ENCODE results near the gene PRPH. TPM values are rescaled to one million over a fixed set of nuclear protein-coding genes. Genes with fewer than 3 reads are reported as not detected.

Gene PRPH
- total and polyA plus RNA-seq, 9 of the 15 experiments (the other 6 are each of a cell fraction or from before 2014, with no cell fraction given): 0.27 to 1.9 (median 1.3) TPM; not detected in 1

DNA sequence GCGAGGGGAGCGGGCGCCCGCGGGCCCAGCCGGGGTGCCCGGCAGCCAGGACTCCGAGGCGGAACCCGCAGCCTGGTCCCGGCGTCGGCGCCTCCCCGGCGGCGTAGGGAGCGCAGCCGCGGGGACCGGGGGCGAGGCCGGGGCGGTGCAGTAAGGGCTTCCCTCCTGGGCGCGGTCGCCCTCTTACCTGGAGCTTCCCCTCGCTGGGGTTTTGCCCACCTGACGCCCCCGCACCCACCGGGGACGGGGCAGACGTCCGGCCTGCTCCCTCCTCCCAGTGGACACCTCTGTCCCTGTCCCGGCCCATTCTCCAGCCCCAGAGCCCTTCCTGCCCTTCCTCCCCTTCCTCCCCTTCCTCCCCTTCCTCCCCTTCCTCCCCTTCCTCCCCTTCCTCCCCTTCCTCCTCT, 30.5 kb upstream of the PRPH start (continued):
- TF ChIP-seq, protein P1, sequence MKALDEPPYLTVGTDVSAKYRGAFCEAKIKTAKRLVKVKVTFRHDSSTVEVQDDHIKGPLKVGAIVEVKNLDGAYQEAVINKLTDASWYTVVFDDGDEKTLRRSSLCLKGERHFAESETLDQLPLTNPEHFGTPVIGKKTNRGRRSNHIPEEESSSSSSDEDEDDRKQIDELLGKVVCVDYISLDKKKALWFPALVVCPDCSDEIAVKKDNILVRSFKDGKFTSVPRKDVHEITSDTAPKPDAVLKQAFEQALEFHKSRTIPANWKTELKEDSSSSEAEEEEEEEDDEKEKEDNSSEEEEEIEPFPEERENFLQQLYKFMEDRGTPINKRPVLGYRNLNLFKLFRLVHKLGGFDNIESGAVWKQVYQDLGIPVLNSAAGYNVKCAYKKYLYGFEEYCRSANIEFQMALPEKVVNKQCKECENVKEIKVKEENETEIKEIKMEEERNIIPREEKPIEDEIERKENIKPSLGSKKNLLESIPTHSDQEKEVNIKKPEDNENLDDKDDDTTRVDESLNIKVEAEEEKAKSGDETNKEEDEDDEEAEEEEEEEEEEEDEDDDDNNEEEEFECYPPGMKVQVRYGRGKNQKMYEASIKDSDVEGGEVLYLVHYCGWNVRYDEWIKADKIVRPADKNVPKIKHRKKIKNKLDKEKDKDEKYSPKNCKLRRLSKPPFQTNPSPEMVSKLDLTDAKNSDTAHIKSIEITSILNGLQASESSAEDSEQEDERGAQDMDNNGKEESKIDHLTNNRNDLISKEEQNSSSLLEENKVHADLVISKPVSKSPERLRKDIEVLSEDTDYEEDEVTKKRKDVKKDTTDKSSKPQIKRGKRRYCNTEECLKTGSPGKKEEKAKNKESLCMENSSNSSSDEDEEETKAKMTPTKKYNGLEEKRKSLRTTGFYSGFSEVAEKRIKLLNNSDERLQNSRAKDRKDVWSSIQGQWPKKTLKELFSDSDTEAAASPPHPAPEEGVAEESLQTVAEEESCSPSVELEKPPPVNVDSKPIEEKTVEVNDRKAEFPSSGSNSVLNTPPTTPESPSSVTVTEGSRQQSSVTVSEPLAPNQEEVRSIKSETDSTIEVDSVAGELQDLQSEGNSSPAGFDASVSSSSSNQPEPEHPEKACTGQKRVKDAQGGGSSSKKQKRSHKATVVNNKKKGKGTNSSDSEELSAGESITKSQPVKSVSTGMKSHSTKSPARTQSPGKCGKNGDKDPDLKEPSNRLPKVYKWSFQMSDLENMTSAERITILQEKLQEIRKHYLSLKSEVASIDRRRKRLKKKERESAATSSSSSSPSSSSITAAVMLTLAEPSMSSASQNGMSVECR (CRISPR knock-in tag; IDR thresholded peaks at IDR 0.05): peak; percentile 52; the same call in 1 of the 2 replicates
- TF ChIP-seq NFE2 (IDR thresholded peaks at IDR 0.05; ENCODE audit: low read depth): no peak
- no peak; the same call in 1 of the 2 replicates for TF ChIP-seq ZSCAN29 (IDR thresholded peaks at IDR 0.05)
- peak; percentile 62; the same call in 1 of the 2 replicates for TF ChIP-seq NCOA1 (IDR thresholded peaks at IDR 0.05; ENCODE audit: low read depth)
- no peak for TF ChIP-seq U2AF1 (optimal IDR thresholded peaks at IDR 0.05; ENCODE audit: low read depth, low read length)
- no peak for TF ChIP-seq ZNF280A (IDR thresholded peaks at IDR 0.05; ENCODE audit: low read depth, partially characterized antibody)
- no peak for TF ChIP-seq BRF1 (IDR thresholded peaks at IDR 0.05; ENCODE audit: borderline replicate concordance, extremely low read depth, insufficient read length)
- no peak for TF ChIP-seq ZNF766 (CRISPR knock-in tag; conservative IDR thresholded peaks at IDR 0.05)
- no peak for TF ChIP-seq DACH1 (IDR thresholded peaks at IDR 0.05; ENCODE audit: partially characterized antibody)
- TF ChIP-seq TAF9B (IDR thresholded peaks at IDR 0.05; ENCODE audit: partially characterized antibody): no peak
- TF ChIP-seq ARHGAP35 (IDR thresholded peaks at IDR 0.05; ENCODE audit: partially characterized antibody): no peak
- TF ChIP-seq ZNF277 (CRISPR knock-in tag; IDR thresholded peaks at IDR 0.05; ENCODE audit: borderline replicate concordance): no peak
- no peak for TF ChIP-seq POLR2AphosphoS5 (IDR thresholded peaks at IDR 0.05; ENCODE audit: control insufficient read depth, insufficient read depth, low read depth, low read length)
- no peak; the same call in 1 of the 2 replicates for TF ChIP-seq E2F5 (CRISPR knock-in tag; IDR thresholded peaks at IDR 0.05)
- TF ChIP-seq, protein P2, sequence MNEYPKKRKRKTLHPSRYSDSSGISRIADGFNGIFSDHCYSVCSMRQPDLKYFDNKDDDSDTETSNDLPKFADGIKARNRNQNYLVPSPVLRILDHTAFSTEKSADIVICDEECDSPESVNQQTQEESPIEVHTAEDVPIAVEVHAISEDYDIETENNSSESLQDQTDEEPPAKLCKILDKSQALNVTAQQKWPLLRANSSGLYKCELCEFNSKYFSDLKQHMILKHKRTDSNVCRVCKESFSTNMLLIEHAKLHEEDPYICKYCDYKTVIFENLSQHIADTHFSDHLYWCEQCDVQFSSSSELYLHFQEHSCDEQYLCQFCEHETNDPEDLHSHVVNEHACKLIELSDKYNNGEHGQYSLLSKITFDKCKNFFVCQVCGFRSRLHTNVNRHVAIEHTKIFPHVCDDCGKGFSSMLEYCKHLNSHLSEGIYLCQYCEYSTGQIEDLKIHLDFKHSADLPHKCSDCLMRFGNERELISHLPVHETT (CRISPR knock-in tag; conservative IDR thresholded peaks at IDR 0.05 in 1 of 2, IDR thresholded peaks at IDR 0.05 in 1 of 2): no peak
- TF ChIP-seq POLR2AphosphoS2 (IDR thresholded peaks at IDR 0.05; ENCODE audit: low read length): no peak
- no peak for TF ChIP-seq PTTG1 (tag; IDR thresholded peaks at IDR 0.05; ENCODE audit: low read depth)

Measured in K562 (cell line).